Fibroblast of lung (primary cell): ENCODE measurements around the gene WDFY1. TPM values are rescaled to one million over a fixed set of nuclear protein-coding genes. Genes with fewer than 3 reads are reported as not detected.

ENCODE experiments used
- DNase-seq, 2 donors: peaks; one replicate each; pipeline versions ENCODE4 v3.0.0 to v3.0.0-alpha.2; 2010; ENCODE audit warnings: low read depth in 2 of 2
- H2AFZ ChIP-seq: 2 replicates; pipeline ENCODE4 v1.5.1; 2012; ENCODE audit warnings: low read length, control low read depth, inconsistent platforms
- H3K27ac ChIP-seq: 2 replicates; pipeline ENCODE4 v1.5.1; 2011; ENCODE audit warnings: low read length, control low read depth; ENCODE audit not compliant: insufficient read depth
- H3K27me3 ChIP-seq: 2 replicates; pipeline ENCODE4 v1.5.1; 2011; ENCODE audit warnings: mild to moderate bottlenecking, low read length; ENCODE audit not compliant: control insufficient read depth, insufficient read depth
- H3K36me3 ChIP-seq: 2 replicates; pipeline ENCODE4 v1.5.1; 2011; ENCODE audit warnings: low read length; ENCODE audit not compliant: control insufficient read depth, insufficient read depth
- H3K4me1 ChIP-seq: 2 replicates; pipeline ENCODE4 v1.5.1; 2011; ENCODE audit warnings: low read length; ENCODE audit not compliant: control insufficient read depth, insufficient read depth; ENCODE audit errors: extremely low read depth
- H3K4me2 ChIP-seq: 2 replicates; pipeline ENCODE4 v1.5.1; 2011; ENCODE audit warnings: low read length, control low read depth; ENCODE audit not compliant: insufficient read depth; ENCODE audit errors: extremely low read depth
- H3K4me3 ChIP-seq, 4 experiments: fragments of 200-600 bp in 1 of 4; sonication (generic) in 1 of 4; replicated peaks in 1 of 4; 2 replicates each; pipeline ENCODE4 v1.5.1; 2011 to 2016; ENCODE audit warnings: low read length in 4 of 4, low read depth in 3 of 4, mild to moderate bottlenecking in 3 of 4, control low read depth in 2 of 4, inconsistent platforms in 1 of 4, mixed read lengths in 1 of 4; ENCODE audit not compliant: insufficient read depth in 1 of 4; ENCODE audit errors: control extremely low read depth in 1 of 4
- H3K79me2 ChIP-seq: 2 replicates; pipeline ENCODE4 v1.5.1; 2012; ENCODE audit warnings: mild to moderate bottlenecking, low read length, inconsistent platforms; ENCODE audit not compliant: control insufficient read depth, insufficient read depth
- H3K9ac ChIP-seq: 2 replicates; pipeline ENCODE4 v1.5.1; 2011; ENCODE audit warnings: mild to moderate bottlenecking, low read length, control low read depth; ENCODE audit not compliant: insufficient read depth
- H3K9me3 ChIP-seq: 2 replicates; pipeline ENCODE4 v1.5.1; 2012; ENCODE audit warnings: low read depth, low read length; ENCODE audit not compliant: control insufficient read depth, insufficient read depth
- H4K20me1 ChIP-seq: 2 replicates; pipeline ENCODE4 v1.5.1; 2011; ENCODE audit warnings: low read length; ENCODE audit not compliant: control insufficient read depth, insufficient read depth; ENCODE audit errors: extremely low read depth
- EZH2 ChIP-seq: IDR thresholded peaks from 2 replicates; pipeline ENCODE4 v1.5.1; 2012; ENCODE audit warnings: low read length, control low read depth, mild to moderate bottlenecking; ENCODE audit errors: missing control alignments
- polyA plus RNA-seq, 2 donors: library from polyadenylated mRNA; depleted of rRNA in 1 of 2; stranded (reverse) in 1 of 2; unstranded in 1 of 2; fragments of >200 nt; gene quantifications; 2 replicates each; pipeline ENCODE4 v1.2.1, GENCODE V29; 2011 to 2012; ENCODE audit warnings: missing spikeins in 1 of 2
- total RNA-seq: library from RNA; depleted of rRNA; stranded (reverse); fragments of >200 nt; gene quantifications from 2 replicates; pipeline ENCODE4 v1.2.1, GENCODE V29; 2014
- TF ChIP-seq, protein P1 (sequence below), 2 donors: IDR thresholded peaks in 1 of 2; conservative IDR thresholded peaks in 1 of 2; 1 replicate in 1 of 2; 2 replicates in 1 of 2; pipeline ENCODE4 v1.5.1; 2011 to 2012; ENCODE audit warnings: low read length in 2 of 2, control low read depth in 1 of 2, inconsistent platforms in 1 of 2, low read depth in 1 of 2, mild to moderate bottlenecking in 1 of 2

WDFY1 gene
- total and polyA plus RNA-seq, 2 donors (not counting 1 experiment from before 2014, with no cell fraction given), result 79.1 to 156 TPM

DNA sequence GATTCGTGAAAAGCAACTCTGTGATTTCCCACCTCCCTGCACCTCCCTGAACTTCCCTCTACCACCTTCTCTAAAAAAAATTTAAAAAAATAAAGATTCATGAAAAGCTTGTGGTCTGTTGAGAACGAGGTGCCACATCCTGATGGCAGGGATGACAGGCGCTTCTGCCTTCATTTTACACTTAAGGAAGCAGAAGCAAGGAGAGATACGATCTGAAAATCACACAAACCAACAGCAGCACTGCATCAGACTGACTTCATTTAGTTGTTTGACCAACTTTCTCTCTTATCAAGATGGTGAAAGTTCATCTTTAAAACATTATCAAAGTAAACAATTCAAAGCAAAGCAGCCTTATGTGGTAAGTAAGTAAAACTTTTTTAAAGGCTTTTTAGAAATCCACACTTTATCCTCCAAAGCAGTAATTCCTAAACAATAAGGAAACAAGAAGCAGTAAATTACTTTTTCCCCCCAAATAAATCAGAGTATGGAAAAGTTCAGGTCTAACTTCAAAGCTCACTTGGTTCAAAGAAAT, 15.5 kb downstream of the WDFY1 start:
- no peak for TF ChIP-seq EZH2
- TF ChIP-seq, protein P1, sequence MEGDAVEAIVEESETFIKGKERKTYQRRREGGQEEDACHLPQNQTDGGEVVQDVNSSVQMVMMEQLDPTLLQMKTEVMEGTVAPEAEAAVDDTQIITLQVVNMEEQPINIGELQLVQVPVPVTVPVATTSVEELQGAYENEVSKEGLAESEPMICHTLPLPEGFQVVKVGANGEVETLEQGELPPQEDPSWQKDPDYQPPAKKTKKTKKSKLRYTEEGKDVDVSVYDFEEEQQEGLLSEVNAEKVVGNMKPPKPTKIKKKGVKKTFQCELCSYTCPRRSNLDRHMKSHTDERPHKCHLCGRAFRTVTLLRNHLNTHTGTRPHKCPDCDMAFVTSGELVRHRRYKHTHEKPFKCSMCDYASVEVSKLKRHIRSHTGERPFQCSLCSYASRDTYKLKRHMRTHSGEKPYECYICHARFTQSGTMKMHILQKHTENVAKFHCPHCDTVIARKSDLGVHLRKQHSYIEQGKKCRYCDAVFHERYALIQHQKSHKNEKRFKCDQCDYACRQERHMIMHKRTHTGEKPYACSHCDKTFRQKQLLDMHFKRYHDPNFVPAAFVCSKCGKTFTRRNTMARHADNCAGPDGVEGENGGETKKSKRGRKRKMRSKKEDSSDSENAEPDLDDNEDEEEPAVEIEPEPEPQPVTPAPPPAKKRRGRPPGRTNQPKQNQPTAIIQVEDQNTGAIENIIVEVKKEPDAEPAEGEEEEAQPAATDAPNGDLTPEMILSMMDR (conservative IDR thresholded peaks at IDR 0.05 in 1 of 2, IDR thresholded peaks at IDR 0.05 in 1 of 2; ENCODE audit: low read depth in 1 of 2, low read length in 2 of 2), result no peak
- H3K27ac ChIP-seq, result peak overlapping the region; percentile 29
- H3K4me1 ChIP-seq, result peaks cover 3% of the 10 kb centered on the region
- H4K20me1 ChIP-seq, result no peaks in the 10 kb centered on the region
- no peaks in the 10 kb centered on the region for H3K27me3 ChIP-seq
- DNase-seq, result no peak
- H3K79me2 ChIP-seq, result peaks cover 66% of the 10 kb centered on the region
- H3K4me3 ChIP-seq, result no peak overlapping the region
- H3K36me3 ChIP-seq, result no peaks in the 10 kb centered on the region
- H2AFZ ChIP-seq, result no peak overlapping the region
- H3K9me3 ChIP-seq, result no peaks in the 10 kb centered on the region
- no peak overlapping the region for H3K9ac ChIP-seq
- H3K4me2 ChIP-seq, result peak overlapping the region; percentile 30

DNA sequence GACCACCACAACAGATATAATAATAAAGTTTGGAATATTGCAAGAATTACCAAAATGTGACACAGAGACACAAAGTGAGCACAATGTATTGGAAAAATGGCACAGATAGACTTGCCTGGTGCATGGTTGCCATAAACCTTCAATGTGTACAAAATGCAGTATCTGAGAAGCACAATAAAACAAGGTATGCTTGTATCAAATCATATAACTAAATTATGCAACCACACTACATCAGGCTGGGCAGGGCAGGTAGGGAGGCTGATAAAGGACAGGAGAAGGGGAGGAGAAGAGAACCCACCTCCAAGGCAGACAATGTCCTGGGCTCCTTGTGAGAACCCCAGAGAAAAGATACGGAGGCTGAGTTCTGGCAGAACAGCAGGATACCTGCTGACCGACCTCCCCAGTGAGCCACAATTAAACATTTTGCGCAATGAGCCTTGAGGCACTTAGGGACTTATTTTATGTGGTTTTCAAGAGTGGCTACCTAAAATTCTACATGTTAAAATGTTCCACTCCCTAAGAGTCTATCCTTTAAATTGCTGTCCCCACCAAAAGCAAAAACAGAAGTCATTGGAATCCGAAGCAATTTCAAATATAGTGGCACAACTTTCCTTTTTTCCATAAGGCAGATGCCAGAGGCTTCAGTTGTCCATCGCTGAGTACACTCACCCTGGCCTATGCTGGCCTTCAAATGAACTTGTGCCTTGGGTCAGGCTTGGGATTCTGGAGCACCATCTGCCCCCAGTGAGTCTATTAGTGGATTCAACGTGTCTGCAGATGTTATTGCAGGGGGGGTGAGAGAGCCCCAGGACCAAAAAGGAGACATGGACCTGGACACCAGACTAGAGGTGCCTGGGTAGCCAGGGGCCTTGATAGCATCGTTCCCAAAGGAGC, 16.8 kb downstream of the WDFY1 start:
- no peak overlapping the region for H3K9ac ChIP-seq
- peaks cover 64% of the 10 kb centered on the region for H3K79me2 ChIP-seq
- no peaks in the 10 kb centered on the region for H3K36me3 ChIP-seq
- no peak overlapping the region for H3K4me2 ChIP-seq
- no peaks in the 10 kb centered on the region for H4K20me1 ChIP-seq
- no peak overlapping the region for H2AFZ ChIP-seq
- no peak overlapping the region for H3K4me3 ChIP-seq
- peaks cover 3% of the 10 kb centered on the region for H3K4me1 ChIP-seq
- no peak overlapping the region for H3K27ac ChIP-seq
- H3K27me3 ChIP-seq, result no peaks in the 10 kb centered on the region
- TF ChIP-seq, protein P1 (conservative IDR thresholded peaks at IDR 0.05 in 1 of 2, IDR thresholded peaks at IDR 0.05 in 1 of 2; ENCODE audit: low read depth in 1 of 2, low read length in 2 of 2), result no peak
- no peak for TF ChIP-seq EZH2
- no peak for DNase-seq
- H3K9me3 ChIP-seq, result no peaks in the 10 kb centered on the region

DNA sequence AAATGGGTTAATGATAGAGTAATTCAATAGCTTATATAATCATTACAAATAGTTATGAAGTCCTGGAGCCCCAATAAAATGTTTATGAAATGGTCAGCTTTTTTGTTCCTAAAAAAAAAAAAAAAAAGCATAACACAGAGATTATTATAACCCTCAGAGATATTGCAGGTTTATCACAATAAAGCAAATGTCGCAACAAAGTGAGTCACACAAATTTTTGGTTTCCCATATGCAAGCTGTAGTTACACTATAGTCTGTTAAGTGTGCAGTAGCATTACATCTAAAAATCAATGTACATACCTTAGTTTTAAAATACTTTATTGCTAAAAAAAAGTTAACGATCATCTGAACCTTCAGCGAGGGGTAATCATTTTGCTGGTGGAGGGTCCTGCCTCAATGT, 20.0 kb downstream of the WDFY1 start:
- Histone ChIP-seq H3K4me3 (no peak overlapping the region), H2AFZ (no peak overlapping the region), H3K4me2 (no peak overlapping the region), H3K79me2 (peaks cover 72% of the 10 kb centered on the region), H3K9me3 (no peaks in the 10 kb centered on the region), H3K27ac (no peak overlapping the region), H3K4me1 (no peaks in the 10 kb centered on the region), H4K20me1 (no peaks in the 10 kb centered on the region), H3K9ac (no peak overlapping the region), H3K27me3 (no peaks in the 10 kb centered on the region), H3K36me3 (no peaks in the 10 kb centered on the region)
- DNase-seq, result peak in 1 of 2 donors; percentile 72
- TF ChIP-seq, protein P1 (conservative IDR thresholded peaks at IDR 0.05 in 1 of 2, IDR thresholded peaks at IDR 0.05 in 1 of 2; ENCODE audit: low read depth in 1 of 2, low read length in 2 of 2), result no peak
- TF ChIP-seq EZH2, result no peak
